Measurements from ENCODE around the gene SRSF1. TPM values are rescaled to one million over a fixed set of nuclear protein-coding genes. Genes with fewer than 3 reads are reported as not detected.

Gene SRSF1
- 153 TPM for total RNA-seq
- long read RNA-seq, transcript SRSF1-201 (4 exons, 1,513 nt): major isoform, 58 of 77 reads
- long read RNA-seq, transcript SRSF1-204 (4 exons, 1,720 nt): minor isoform, 10 of 77 reads
- long read RNA-seq, partial matches to known transcripts: 2 of 77 reads
- long read RNA-seq, other reads (novel, unspliced or antisense): 4 of 77 reads

GRCh38 chr17:58006924-58007780 lies at the start of gene SRSF1:
Gene SRSF1, minus strand, starts transcription at chr17:58007246. Its CDS starts 109 bp downstream, at chr17:58007137.
- H3K9me3 ChIP-seq: no peaks in the 10 kb centered on the region
- intact Hi-C loops (cut with DNase I): no loop called here
- peaks cover 37% of the 10 kb centered on the region for H3K36me3 ChIP-seq
- peak within 1 kb of the TSS; percentile 98 for H3K27ac ChIP-seq
- DNase-seq (peak; percentile 99), ATAC-seq (peak; percentile 97)
- H3K4me3 ChIP-seq: peak within 1 kb of the TSS; percentile 98
- H3K4me1 ChIP-seq: peaks cover 45% of the 10 kb centered on the region
- H3K27me3 ChIP-seq: no peaks in the 10 kb centered on the region
- no peak for TF ChIP-seq CTCF (IDR thresholded peaks at IDR 0.05)

GRCh38 chr17:58056476-58056875 lies 49.4 kb upstream of the SRSF1 start:
- TF ChIP-seq CTCF (IDR thresholded peaks at IDR 0.05): no peak
- Histone ChIP-seq H3K27me3 (no peaks in the 10 kb centered on the region), H3K9me3 (no peaks in the 10 kb centered on the region), H3K36me3 (no peaks in the 10 kb centered on the region), H3K4me1 (no peaks in the 10 kb centered on the region), H3K27ac (no peak overlapping the region), H3K4me3 (no peak overlapping the region)
- no peak for DNase-seq
- ATAC-seq: no peak
- intact Hi-C loops (cut with DNase I): no loop called here

GRCh38 chr17:58054641-58055040 lies 47.6 kb upstream of the SRSF1 start:
- no peaks in the 10 kb centered on the region for H3K36me3 ChIP-seq
- H3K27me3 ChIP-seq: no peaks in the 10 kb centered on the region
- H3K4me1 ChIP-seq: no peaks in the 10 kb centered on the region
- H3K27ac ChIP-seq: no peak overlapping the region
- no peak for ATAC-seq
- TF ChIP-seq CTCF (IDR thresholded peaks at IDR 0.05): no peak
- H3K9me3 ChIP-seq: no peaks in the 10 kb centered on the region
- no peak for DNase-seq
- no peak overlapping the region for H3K4me3 ChIP-seq
- intact Hi-C loops (cut with DNase I): no loop called here

GRCh38 chr17:58052945-58053715 lies 46.1 kb upstream of the SRSF1 start:
- no peak overlapping the region for H3K4me3 ChIP-seq
- H3K9me3 ChIP-seq: no peaks in the 10 kb centered on the region
- H3K27ac ChIP-seq: no peak overlapping the region
- ATAC-seq (no peak), DNase-seq (no peak)
- no peaks in the 10 kb centered on the region for H3K27me3 ChIP-seq
- TF ChIP-seq CTCF (IDR thresholded peaks at IDR 0.05): no peak
- no peaks in the 10 kb centered on the region for H3K36me3 ChIP-seq
- intact Hi-C loops (cut with DNase I): no loop called here
- no peaks in the 10 kb centered on the region for H3K4me1 ChIP-seq

GRCh38 chr17:58052407-58052806 lies 45.4 kb upstream of the SRSF1 start:
- H3K9me3 ChIP-seq: no peaks in the 10 kb centered on the region
- ATAC-seq: no peak
- intact Hi-C loops (cut with DNase I): no loop called here
- no peaks in the 10 kb centered on the region for H3K36me3 ChIP-seq
- no peaks in the 10 kb centered on the region for H3K4me1 ChIP-seq
- TF ChIP-seq CTCF (IDR thresholded peaks at IDR 0.05): no peak
- no peaks in the 10 kb centered on the region for H3K27me3 ChIP-seq
- no peak overlapping the region for H3K4me3 ChIP-seq
- no peak overlapping the region for H3K27ac ChIP-seq
- no peak for DNase-seq
